ENCODE data around the gene PKNOX1. TPM values are rescaled to one million over a fixed set of nuclear protein-coding genes. Genes with fewer than 3 reads are reported as not detected.
"Not testable (repeated sequence)": the region's sequence is repeated elsewhere in the genome, so short reads cannot be mapped to it uniquely, and the experiment has no call there.

PKNOX1 gene
- total RNA-seq, 3 donors from 2014 or later: 14.3 to 26.1 (median 16.3) TPM

DNA sequence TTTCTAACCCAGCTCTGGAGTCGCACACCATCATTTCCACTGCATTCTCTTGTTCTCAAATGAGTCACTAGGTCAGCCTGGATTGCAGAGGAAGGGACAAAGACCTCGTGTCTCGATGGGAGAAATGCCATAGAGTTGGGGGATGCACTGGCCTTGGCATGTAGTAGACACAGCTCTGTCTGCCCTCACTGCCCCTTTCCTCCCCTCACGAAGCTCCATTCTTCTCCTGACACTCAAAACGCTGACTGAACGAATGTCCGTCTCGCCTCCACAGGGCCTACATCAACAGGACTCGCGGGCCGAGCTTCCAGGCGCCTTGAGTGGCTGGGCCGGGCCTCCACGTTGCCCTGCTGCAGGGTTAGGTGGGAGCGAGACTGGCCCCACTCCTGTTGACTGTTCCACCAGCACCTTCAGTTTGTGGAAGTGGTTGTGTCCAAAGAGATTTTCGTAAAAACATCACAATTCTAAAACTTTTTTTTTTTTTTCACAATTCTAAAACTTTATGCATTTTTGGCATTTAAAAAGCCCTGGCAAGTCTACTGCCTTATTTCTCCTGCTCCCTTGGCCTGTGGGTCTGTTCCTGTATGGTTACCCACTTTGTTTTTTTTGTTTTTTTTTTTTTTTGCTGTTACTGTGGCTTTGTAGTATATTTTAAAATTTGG lies 18.8 kb downstream of the PKNOX1 start:
- Histone ChIP-seq H3K36me3 (ENCODE audit: low read depth) (no peaks in the 10 kb centered on the region), H3K9me3 (no peaks in the 10 kb centered on the region), H3K4me1 (ENCODE audit: low read depth) (no peaks in the 10 kb centered on the region), H3K4me3 (no peak overlapping the region)
- no peak for ATAC-seq
- intact Hi-C loops (cut with DNase I, micrococcal nuclease): no loop called here
- no peak for DNase-seq
- TF ChIP-seq, protein P1, sequence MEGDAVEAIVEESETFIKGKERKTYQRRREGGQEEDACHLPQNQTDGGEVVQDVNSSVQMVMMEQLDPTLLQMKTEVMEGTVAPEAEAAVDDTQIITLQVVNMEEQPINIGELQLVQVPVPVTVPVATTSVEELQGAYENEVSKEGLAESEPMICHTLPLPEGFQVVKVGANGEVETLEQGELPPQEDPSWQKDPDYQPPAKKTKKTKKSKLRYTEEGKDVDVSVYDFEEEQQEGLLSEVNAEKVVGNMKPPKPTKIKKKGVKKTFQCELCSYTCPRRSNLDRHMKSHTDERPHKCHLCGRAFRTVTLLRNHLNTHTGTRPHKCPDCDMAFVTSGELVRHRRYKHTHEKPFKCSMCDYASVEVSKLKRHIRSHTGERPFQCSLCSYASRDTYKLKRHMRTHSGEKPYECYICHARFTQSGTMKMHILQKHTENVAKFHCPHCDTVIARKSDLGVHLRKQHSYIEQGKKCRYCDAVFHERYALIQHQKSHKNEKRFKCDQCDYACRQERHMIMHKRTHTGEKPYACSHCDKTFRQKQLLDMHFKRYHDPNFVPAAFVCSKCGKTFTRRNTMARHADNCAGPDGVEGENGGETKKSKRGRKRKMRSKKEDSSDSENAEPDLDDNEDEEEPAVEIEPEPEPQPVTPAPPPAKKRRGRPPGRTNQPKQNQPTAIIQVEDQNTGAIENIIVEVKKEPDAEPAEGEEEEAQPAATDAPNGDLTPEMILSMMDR (IDR thresholded peaks at IDR 0.05): no peak

DNA sequence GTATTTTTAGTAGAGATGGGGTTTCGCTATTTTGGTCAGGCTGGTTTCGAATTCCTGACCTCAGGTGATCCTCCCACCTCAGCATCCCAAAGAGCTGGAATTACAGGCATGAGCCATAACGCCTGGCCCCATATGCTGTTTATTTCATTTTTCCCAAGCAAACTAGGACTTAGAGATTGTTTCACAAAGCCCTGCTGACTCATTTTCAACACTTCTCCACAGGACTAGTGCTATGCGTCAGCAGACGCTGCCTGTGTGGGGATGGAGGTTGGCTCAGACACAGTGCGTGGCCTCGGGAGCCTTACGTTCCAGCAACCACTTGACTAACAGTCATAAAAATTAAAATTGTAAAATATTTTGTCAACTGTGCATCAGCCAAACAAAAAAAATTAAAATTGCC lies 22.7 kb downstream of the PKNOX1 start:
- DNase-seq (peak in 1 of 3 donors; percentile 25), ATAC-seq (peak; percentile 72)
- Histone ChIP-seq H3K4me1 (ENCODE audit: low read depth) (no peaks in the 10 kb centered on the region), H3K9me3 (no peaks in the 10 kb centered on the region), H3K4me3 (no peak overlapping the region), H3K36me3 (ENCODE audit: low read depth) (no peaks in the 10 kb centered on the region)
- TF ChIP-seq, protein P1 (IDR thresholded peaks at IDR 0.05): no peak
- intact Hi-C loops (cut with DNase I, micrococcal nuclease): no loop called here

DNA sequence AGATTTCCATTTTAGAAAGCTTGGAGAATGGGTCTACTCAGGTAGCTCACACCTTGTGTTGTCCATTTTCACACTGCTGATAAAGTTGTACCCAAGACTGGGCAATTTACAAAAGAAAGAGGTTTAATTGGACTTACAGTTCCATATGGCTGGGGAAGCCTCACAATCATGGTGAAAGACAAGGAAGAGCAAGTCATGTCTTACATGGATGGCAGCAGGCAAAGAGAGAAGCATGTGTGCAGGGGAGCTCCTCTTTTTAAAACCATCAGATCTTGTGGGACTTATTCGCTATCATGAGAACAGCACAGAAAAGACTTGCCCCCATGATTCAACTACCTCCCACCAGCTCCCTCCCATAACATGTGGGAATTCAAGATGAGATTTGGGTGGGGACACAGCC lies 23.6 kb downstream of the PKNOX1 start:
- H3K4me1 ChIP-seq (ENCODE audit: low read depth); H3K36me3 ChIP-seq (ENCODE audit: low read depth); H3K4me3 ChIP-seq; H3K9me3 ChIP-seq; DNase-seq; ATAC-seq; intact Hi-C loops (cut with DNase I, micrococcal nuclease): not testable (repeated sequence)

DNA sequence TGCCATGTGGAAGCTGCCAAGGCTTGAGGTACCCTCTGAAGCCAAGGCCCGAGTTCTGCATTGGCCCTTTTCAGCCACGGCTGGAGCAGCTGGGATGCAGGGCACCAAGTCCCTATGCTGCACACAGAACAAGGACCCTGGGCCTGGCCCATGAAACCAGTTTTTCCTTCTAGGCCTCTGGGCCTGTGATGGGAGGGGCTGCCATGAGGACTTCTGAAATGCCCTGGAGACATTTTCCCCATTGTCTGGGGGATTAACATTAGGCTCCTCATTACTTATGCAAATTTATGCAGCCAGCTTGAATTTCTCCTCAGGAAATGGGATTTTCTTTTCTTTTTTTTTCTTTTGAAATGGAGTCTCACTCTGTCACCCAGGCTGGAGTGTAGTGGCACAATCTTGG lies 24.8 kb downstream of the PKNOX1 start:
- H3K9me3 ChIP-seq; H3K4me3 ChIP-seq; DNase-seq; H3K4me1 ChIP-seq (ENCODE audit: low read depth); H3K36me3 ChIP-seq (ENCODE audit: low read depth); intact Hi-C loops (cut with DNase I, micrococcal nuclease); ATAC-seq: not testable (repeated sequence)

DNA sequence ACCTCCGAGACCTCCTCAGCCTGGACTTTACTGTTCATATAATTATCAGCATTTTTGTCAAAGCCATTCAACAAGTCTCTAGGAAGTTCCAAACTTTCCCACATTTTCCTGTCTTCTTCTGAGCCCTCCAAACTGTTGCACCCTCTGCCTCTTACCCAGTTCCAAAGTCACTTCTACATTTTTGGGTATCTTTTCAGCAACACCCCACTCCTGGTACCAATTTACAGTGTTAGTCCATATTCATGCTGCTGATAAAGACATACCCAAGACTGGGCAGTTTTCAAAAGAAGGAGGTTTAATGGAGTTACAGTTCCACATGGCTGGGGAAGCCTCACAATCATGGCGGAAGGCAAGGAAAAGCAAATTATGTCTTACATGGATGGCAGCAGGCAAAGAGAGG lies 25.7 kb downstream of the PKNOX1 start:
- intact Hi-C loops (cut with DNase I, micrococcal nuclease); ATAC-seq; H3K36me3 ChIP-seq (ENCODE audit: low read depth); H3K4me3 ChIP-seq; H3K9me3 ChIP-seq; DNase-seq; H3K4me1 ChIP-seq (ENCODE audit: low read depth): not testable (repeated sequence)

DNA sequence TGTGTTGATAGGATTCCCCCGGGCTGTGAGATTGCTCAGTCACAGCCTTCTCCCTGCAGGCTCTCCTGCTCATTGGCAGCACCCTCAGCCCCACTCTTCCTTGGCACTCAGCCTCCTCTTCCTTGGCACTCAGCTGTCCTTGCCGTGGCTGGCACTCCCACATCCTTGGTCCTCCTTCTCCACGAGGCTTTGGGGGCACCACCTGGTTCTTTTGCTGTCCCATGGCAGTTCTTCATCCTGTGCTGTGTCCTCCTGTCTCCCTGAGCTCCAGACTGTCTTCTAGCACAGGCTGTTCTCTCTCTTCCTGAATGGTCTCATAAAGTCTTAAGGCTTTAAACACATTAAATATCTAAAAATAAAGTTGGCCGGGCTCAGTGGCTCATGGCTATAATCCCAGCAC lies 27.0 kb downstream of the PKNOX1 start:
- Histone ChIP-seq H3K36me3 (ENCODE audit: low read depth) (no peaks in the 10 kb centered on the region), H3K9me3 (no peaks in the 10 kb centered on the region), H3K4me1 (ENCODE audit: low read depth) (no peaks in the 10 kb centered on the region), H3K4me3 (no peak overlapping the region)
- DNase-seq (no peak), ATAC-seq (no peak)
- intact Hi-C loops (cut with DNase I, micrococcal nuclease): no loop called here
- TF ChIP-seq, protein P1 (IDR thresholded peaks at IDR 0.05): no peak

DNA sequence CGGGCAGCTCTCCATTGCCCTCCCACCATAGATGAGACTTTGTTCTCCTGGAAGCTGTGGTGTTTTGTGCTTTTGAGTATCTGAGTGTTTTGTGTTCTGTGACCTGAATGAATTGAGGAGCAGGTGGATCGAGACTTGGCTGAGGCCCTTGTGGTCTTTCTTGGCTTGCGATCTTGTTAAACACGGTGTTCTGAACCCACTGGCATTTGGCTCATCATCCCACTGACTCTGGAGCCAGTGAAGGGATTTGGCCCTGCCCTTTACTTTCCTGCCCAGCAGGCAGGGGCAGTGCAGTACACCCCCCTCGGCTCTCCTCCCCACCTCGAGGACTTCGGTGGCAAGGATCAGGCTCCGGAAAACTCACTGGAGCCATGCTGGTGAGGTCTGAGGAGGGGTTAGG lies 30.6 kb downstream of the PKNOX1 start:
- Histone ChIP-seq H3K9me3 (no peaks in the 10 kb centered on the region), H3K4me3 (no peak overlapping the region), H3K4me1 (ENCODE audit: low read depth) (no peaks in the 10 kb centered on the region), H3K36me3 (ENCODE audit: low read depth) (no peaks in the 10 kb centered on the region)
- ATAC-seq (no peak), DNase-seq (no peak)
- TF ChIP-seq, protein P1 (IDR thresholded peaks at IDR 0.05): no peak
- intact Hi-C loops (cut with DNase I, micrococcal nuclease): no loop called here

Data from mucosa of descending colon (tissue), 3 donors.